ENCODE measurements around the gene CUL4B.
"Not testable (repeated sequence)": the region's sequence is repeated elsewhere in the genome, so short reads cannot be mapped to it uniquely, and the experiment has no call there.

CUL4B gene

GRCh38 chrX:120522820-120523219 is 37.9 kb downstream of the CUL4B start:
- DNase-seq (ENCODE audit: low read depth, low spot score), result no peak

- DNase-seq (ENCODE audit: low read depth, low spot score), result peak; percentile 10
These were observed 42.8 kb downstream of the CUL4B start for GRCh38 chrX:120517936-120518335.

- DNase-seq (ENCODE audit: low read depth, low spot score), result no peak
These were observed 46.5 kb downstream of the CUL4B start for GRCh38 chrX:120514236-120514635.

- DNase-seq (ENCODE audit: low read depth, low spot score), result no peak
These were observed 48.1 kb downstream of the CUL4B start for GRCh38 chrX:120512627-120513026.

GRCh38 chrX:120512222-120512621 is 48.5 kb downstream of the CUL4B start:
- DNase-seq (ENCODE audit: low read depth, low spot score), result no peak

GRCh38 chrX:120504569-120504968 is 56.2 kb downstream of the CUL4B start:
- DNase-seq (ENCODE audit: low read depth, low spot score), result no peak

- DNase-seq (ENCODE audit: low read depth, low spot score), result no peak
These were observed 61.3 kb downstream of the CUL4B start for GRCh38 chrX:120499301-120500072.

GRCh38 chrX:120490119-120490518 is 70.6 kb downstream of the CUL4B start:
- not testable (repeated sequence) for DNase-seq (ENCODE audit: low read depth, low spot score)

- no peak for DNase-seq (ENCODE audit: low read depth, low spot score)
These were observed 74.0 kb downstream of the CUL4B start for GRCh38 chrX:120486786-120487185.

GRCh38 chrX:120485638-120486520 is 74.9 kb downstream of the CUL4B start:
- DNase-seq (ENCODE audit: low read depth, low spot score), result peak; percentile 36

- DNase-seq (ENCODE audit: low read depth, low spot score), result no peak
These were observed 75.5 kb downstream of the CUL4B start for GRCh38 chrX:120485315-120485637.

- DNase-seq (ENCODE audit: low read depth, low spot score), result no peak
These were observed 83.3 kb downstream of the CUL4B start for GRCh38 chrX:120477453-120477852.

GRCh38 chrX:120476714-120477113 is 84.0 kb downstream of the CUL4B start:
- DNase-seq (ENCODE audit: low read depth, low spot score), result no peak

GRCh38 chrX:120475447-120475846 is 85.3 kb downstream of the CUL4B start:
- not testable (repeated sequence) for DNase-seq (ENCODE audit: low read depth, low spot score)

Data from smooth muscle cell of the brain vasculature (primary cell).